ENCODE results near the gene KRT9.

The KRT9 gene

GRCh38 chr17:41534899-41535546 is 36.8 kb downstream of the KRT9 start:
- H3K4me3 ChIP-seq (ENCODE audit: low read depth, low read length) = no peak overlapping the region
- no peak for TF ChIP-seq CTCF (IDR thresholded peaks at IDR 0.05; ENCODE audit: borderline replicate concordance, insufficient read depth, low read depth, low read length)

- no peak for TF ChIP-seq CTCF (IDR thresholded peaks at IDR 0.05; ENCODE audit: borderline replicate concordance, insufficient read depth, low read depth, low read length)
Measured at GRCh38 chr17:41533613-41534012, 38.2 kb downstream of the KRT9 start.

GRCh38 chr17:41532947-41533570 is 38.8 kb downstream of the KRT9 start:
- H3K4me3 ChIP-seq (ENCODE audit: low read depth, low read length) = no peak overlapping the region
- TF ChIP-seq CTCF (IDR thresholded peaks at IDR 0.05; ENCODE audit: borderline replicate concordance, insufficient read depth, low read depth, low read length) = no peak

More at GRCh38 chr17:41533613-41534012, 38.2 kb downstream of the KRT9 start:
- H3K4me3 ChIP-seq (ENCODE audit: low read depth, low read length) = no peak overlapping the region

GRCh38 chr17:41531993-41532392 is 39.9 kb downstream of the KRT9 start:
- TF ChIP-seq CTCF (IDR thresholded peaks at IDR 0.05; ENCODE audit: borderline replicate concordance, insufficient read depth, low read depth, low read length) = no peak
- H3K4me3 ChIP-seq (ENCODE audit: low read depth, low read length) = no peak overlapping the region

- no peak for TF ChIP-seq CTCF (IDR thresholded peaks at IDR 0.05; ENCODE audit: borderline replicate concordance, insufficient read depth, low read depth, low read length)
- no peak overlapping the region for H3K4me3 ChIP-seq (ENCODE audit: low read depth, low read length)
Measured at GRCh38 chr17:41530062-41531048, 41.5 kb downstream of the KRT9 start.

GRCh38 chr17:41529491-41529915 is 42.4 kb downstream of the KRT9 start:
- TF ChIP-seq CTCF (IDR thresholded peaks at IDR 0.05; ENCODE audit: borderline replicate concordance, insufficient read depth, low read depth, low read length) = no peak

More at GRCh38 chr17:41529491-41529915, 42.4 kb downstream of the KRT9 start:
- no peak overlapping the region for H3K4me3 ChIP-seq (ENCODE audit: low read depth, low read length)

Measured in GM12875 (cell line).